HCT116 (cell line): ENCODE results near the gene ADD3. TPM values are rescaled to one million over a fixed set of nuclear protein-coding genes. Genes with fewer than 3 reads are reported as not detected.

Experiments
- ATAC-seq: fragments of 200-7000 bp; cut with Tn5 transposase; 2 replicates; pipeline ENCODE4 v1.9.1; 2020; ENCODE audit warnings: mild to moderate bottlenecking, moderate library complexity
- BruUV-seq: library from RNA; stranded (reverse); fragments of 400-500 nt; replicated peaks from 2 replicates; lab custom pipeline; 2021; lab: Mats Ljungman, UMichigan
- CTCF ChIA-PET: fragments of 300-600 bp; sonication (Branson Sonifier 250); formaldehyde crosslinking; loops from one replicate; lab custom pipeline; 2021; ENCODE audit warnings: antibody characterized with exemption; lab: Charles Lee
- POLR2A ChIA-PET: fragments of 300-600, 350-600 bp; sonication (Branson Sonifier 250); formaldehyde crosslinking; loops from one replicate; lab custom pipeline; 2021; ENCODE audit warnings: antibody characterized with exemption; lab: Charles Lee
- RAD21 ChIA-PET, 2 experiments: fragments of 300-600 bp; sonication (Branson Sonifier 250); formaldehyde crosslinking; loops; one replicate each; lab custom pipeline; 2023; ENCODE audit warnings: low total read pairs in 2 of 2; ENCODE audit not compliant: uncharacterized antibody in 2 of 2, unreplicated experiment in 2 of 2, low non-redundant PET in 1 of 2; lab: Charles Lee
- DNase-seq: peaks from one replicate; pipeline ENCODE4 v3.0.0-alpha.2; 2010; ENCODE audit warnings: low read depth, low spot score
- H2AFZ ChIP-seq: fragments of 200-600 bp; shearing (Covaris generic), sonication (generic); 2 replicates; pipeline ENCODE4 v1.6.1; 2017; ENCODE audit warnings: low read depth, mixed run types, mixed read lengths, antibody characterized with exemption, low read length; ENCODE audit not compliant: poor library complexity, severe bottlenecking
- H3K27ac ChIP-seq: 2 replicates; pipeline ENCODE4 v1.5.1; 2012; ENCODE audit warnings: low read depth, low read length
- H3K27me3 ChIP-seq: fragments of 200-600 bp; sonication (generic); 2 replicates; pipeline ENCODE4 v1.6.1; 2016; ENCODE audit warnings: mixed run types, low read length, mixed read lengths; ENCODE audit not compliant: insufficient read depth
- H3K36me3 ChIP-seq, 2 experiments: fragments of 200-500 bp in 1 of 2; fragments of 200-600 bp in 1 of 2; sonication (Bioruptor generic) in 1 of 2; sonication (generic) in 1 of 2; 2 replicates each; pipeline versions ENCODE4 v1.5.1 to v1.6.1; 2014 to 2016; ENCODE audit warnings: low read length in 2 of 2, inconsistent platforms in 1 of 2, mixed read lengths in 1 of 2, mixed run types in 1 of 2; ENCODE audit not compliant: insufficient read depth in 2 of 2, control insufficient read depth in 1 of 2
- H3K4me1 ChIP-seq, 2 experiments: fragments of 200-600 bp in 1 of 2; sonication (generic) in 1 of 2; 2 replicates each; pipeline versions ENCODE4 v1.5.1 to v1.6.1; 2012 to 2017; ENCODE audit warnings: low read length in 2 of 2, inconsistent platforms in 1 of 2, mild to moderate bottlenecking in 1 of 2, mixed read lengths in 1 of 2, mixed run types in 1 of 2, moderate library complexity in 1 of 2; ENCODE audit not compliant: insufficient read depth in 2 of 2, control insufficient read depth in 1 of 2
- H3K4me2 ChIP-seq: fragments of 200-600 bp; sonication (generic); 2 replicates; pipeline ENCODE4 v1.6.1; 2017; ENCODE audit warnings: mixed run types, low read length, mixed read lengths
- H3K4me3 ChIP-seq, 2 experiments: fragments of 200-600 bp in 1 of 2; sonication (generic) in 1 of 2; replicated peaks in 1 of 2; 2 replicates each; pipeline ENCODE4 v1.5.1; 2011 to 2016; ENCODE audit warnings: low read length in 2 of 2, control low read depth in 1 of 2, low read depth in 1 of 2, mild to moderate bottlenecking in 1 of 2, mixed read lengths in 1 of 2, mixed run types in 1 of 2
- H3K79me2 ChIP-seq: fragments of 200-600 bp; sonication (generic); 2 replicates; pipeline ENCODE4 v1.6.1; 2017; ENCODE audit warnings: mild to moderate bottlenecking, mixed run types, low read length, moderate library complexity, mixed read lengths; ENCODE audit not compliant: insufficient read depth
- H3K9ac ChIP-seq: fragments of 200-600 bp; sonication (generic); 2 replicates; pipeline ENCODE4 v1.6.1; 2016; ENCODE audit warnings: low read length, mixed read lengths
- H3K9me2 ChIP-seq: fragments of 200-600 bp; sonication (generic), shearing (Covaris generic); 2 replicates; pipeline ENCODE4 v1.6.1; 2017; ENCODE audit warnings: mixed run types, mild to moderate bottlenecking, moderate library complexity; ENCODE audit not compliant: insufficient read depth
- H3K9me3 ChIP-seq, 2 experiments: fragments of 200-500 bp in 1 of 2; fragments of 200-600 bp in 1 of 2; sonication (Bioruptor generic) in 1 of 2; sonication (generic) in 1 of 2; 2 replicates each; pipeline ENCODE4 v1.6.1; 2014 to 2017; ENCODE audit warnings: low read length in 2 of 2, mixed read lengths in 2 of 2, inconsistent platforms in 1 of 2, low read depth in 1 of 2, mild to moderate bottlenecking in 1 of 2, mixed run types in 1 of 2, moderate library complexity in 1 of 2; ENCODE audit not compliant: control insufficient read depth in 1 of 2, insufficient read depth in 1 of 2
- H4K20me1 ChIP-seq: fragments of 200-600 bp; sonication (generic), shearing (Covaris generic); 2 replicates; pipeline ENCODE4 v1.6.1; 2017; ENCODE audit warnings: mixed run types, mild to moderate bottlenecking, moderate library complexity; ENCODE audit not compliant: insufficient read depth
- CBX3 ChIP-seq: IDR thresholded peaks from 2 replicates; pipeline ENCODE4 v1.6.1; 2012; ENCODE audit warnings: low read depth
- CEBPB ChIP-seq: IDR thresholded peaks from 2 replicates; pipeline ENCODE4 v1.6.1; 2012; ENCODE audit warnings: low read depth
- CTCF ChIP-seq, 3 experiments: fragments of 200-600 bp in 1 of 3; sonication (generic) in 1 of 3; IDR thresholded peaks in 2 of 3; conservative IDR thresholded peaks in 1 of 3; 2 replicates each; pipeline ENCODE4 v1.5.1; 2012 to 2017; ENCODE audit warnings: low read depth in 2 of 3, low read length in 2 of 3, antibody characterized with exemption in 1 of 3, borderline replicate concordance in 1 of 3, control low read depth in 1 of 3, mild to moderate bottlenecking in 1 of 3, mixed read lengths in 1 of 3, mixed run types in 1 of 3, moderate library complexity in 1 of 3; ENCODE audit not compliant: insufficient read depth in 1 of 3
- ELF1 ChIP-seq: IDR thresholded peaks from 2 replicates; pipeline ENCODE4 v1.6.1; 2012; ENCODE audit warnings: low read depth, borderline replicate concordance
- EZH2phosphoT487 ChIP-seq: fragments of 200-600 bp; IDR thresholded peaks from 2 replicates; pipeline ENCODE4 v1.6.1; 2018; ENCODE audit warnings: antibody characterized with exemption, borderline replicate concordance
- FOSL1 ChIP-seq: IDR thresholded peaks from 2 replicates; pipeline ENCODE4 v1.6.1; 2012; ENCODE audit warnings: low read depth
- MAX ChIP-seq: IDR thresholded peaks from 2 replicates; pipeline ENCODE4 v1.6.1; 2012
- RAD21 ChIP-seq: IDR thresholded peaks from 2 replicates; pipeline ENCODE4 v1.6.1; 2012; ENCODE audit warnings: low read depth, mild to moderate bottlenecking
- SIN3A ChIP-seq: IDR thresholded peaks from 2 replicates; pipeline ENCODE4 v1.6.1; 2012; ENCODE audit warnings: low read depth
- SP1 ChIP-seq: IDR thresholded peaks from 2 replicates; pipeline ENCODE4 v1.6.1; 2012; ENCODE audit warnings: low read depth
- TCF7L2 ChIP-seq: IDR thresholded peaks from 2 replicates; pipeline ENCODE4 v1.7.0; 2011; ENCODE audit warnings: borderline replicate concordance, inconsistent platforms; ENCODE audit not compliant: insufficient read depth, insufficient read length; ENCODE audit errors: extremely low read depth
- YY1 ChIP-seq: IDR thresholded peaks from 2 replicates; pipeline ENCODE4 v1.6.1; 2011; ENCODE audit warnings: low read length, low read depth, moderate library complexity, mild to moderate bottlenecking; ENCODE audit not compliant: insufficient replicate concordance; ENCODE audit errors: extremely low read depth
- ZNF274 ChIP-seq: fragments of 200-500 bp; sonication (Bioruptor generic); IDR thresholded peaks from 2 replicates; pipeline ENCODE4 v1.6.1; 2014; ENCODE audit warnings: mild to moderate bottlenecking, low read depth, low read length, inconsistent platforms
- intact Hi-C: fragments of 100-400 bp; cut with micrococcal nuclease; formaldehyde crosslinking; loops from 2 replicates; pipeline ENCODE4 v1.10.0; 2022
- total RNA-seq: library from RNA; stranded (reverse); gene quantifications from one replicate; pipeline ENCODE4 v1.2.1, GENCODE V29; 2021; ENCODE audit not compliant: unreplicated experiment

ADD3 gene
- total RNA-seq, 1 experiment from 2014 or later: 41.1 TPM

- TF ChIP-seq CTCF (IDR thresholded peaks at IDR 0.05 in 2 of 3, conservative IDR thresholded peaks at IDR 0.05 in 1 of 3; ENCODE audit: borderline replicate concordance in 1 of 3, insufficient read depth in 1 of 3, low read depth in 2 of 3, low read length in 2 of 3): no peak
- no peak for TF ChIP-seq ZNF274
- TF ChIP-seq SP1: no peak
- no peak for TF ChIP-seq YY1
- TF ChIP-seq RAD21: no peak
- TF ChIP-seq ELF1: no peak
- no peak for TF ChIP-seq MAX
Measured at GRCh38 chr10:110105873-110106272, 98.1 kb downstream of the ADD3 start (continued).

- Histone ChIP-seq H3K9me3 (no peaks in the 10 kb centered on the region), H2AFZ (no peak overlapping the region), H3K36me3 (no peaks in the 10 kb centered on the region), H3K27me3 (no peaks in the 10 kb centered on the region), H3K79me2 (no peaks in the 10 kb centered on the region), H3K4me3 (no peak overlapping the region), H3K4me1 (no peaks in the 10 kb centered on the region), H3K9ac (no peak overlapping the region), H3K9me2 (no peaks in the 10 kb centered on the region), H4K20me1 (no peaks in the 10 kb centered on the region), H3K27ac (no peak overlapping the region), H3K4me2 (no peak overlapping the region)
- RAD21 ChIA-PET: no interaction called here
- intact Hi-C loops: no loop called here
- TF ChIP-seq EZH2phosphoT487: no peak
- TF ChIP-seq SIN3A: no peak
- no peak for TF ChIP-seq FOSL1
- TF ChIP-seq CBX3: no peak
- TF ChIP-seq CEBPB: no peak
- TF ChIP-seq SP1: no peak
- TF ChIP-seq ZNF274: no peak
- no peak for TF ChIP-seq TCF7L2
- DNase-seq: no peak
- POLR2A ChIA-PET: no interaction called here
- CTCF ChIA-PET: interaction anchor here (0.6 to 1.2 kb wide), 3 partner anchors 11 to 223 kb away, joined by 3 to 4 read pairs (median 3); no protein-coding TSS in a partner anchor
- ATAC-seq: no peak
- no TSS peak for BruUV-seq
Measured at GRCh38 chr10:110107430-110107829, 99.6 kb downstream of the ADD3 start.
